ENCODE measurements around the gene COPS6. TPM values are rescaled to one million over a fixed set of nuclear protein-coding genes. Genes with fewer than 3 reads are reported as not detected.

The COPS6 gene
- total and polyA plus RNA-seq, 2 donors (not counting 1 experiment from before 2014, with no cell fraction given): 76.5 to 79.6 TPM

GRCh38 chr7:100061518-100062193, 27.1 kb upstream of the COPS6 start:
- H3K4me1 Mint-ChIP-seq: peaks cover 2% of the 10 kb centered on the region
- WGBS (ENCODE audit: insufficient coverage): 100% methylated on average over 4 of the region's 11 CpGs
- H3K27ac Mint-ChIP-seq: no peak overlapping the region
- no peak for DNase-seq
- H3K9ac ChIP-seq (ENCODE audit: low read length): no peak overlapping the region
- peaks cover 5% of the 10 kb centered on the region for H3K79me2 ChIP-seq (ENCODE audit: control insufficient read depth, insufficient read depth, low read length)
- CTCF ChIA-PET: interaction anchor here (1.0 kb wide), 1 partner anchor 8 kb away, joined by 3 read pairs; no protein-coding TSS in a partner anchor
- intact Hi-C loops (cut with micrococcal nuclease): no loop called here
- H2AFZ ChIP-seq (ENCODE audit: insufficient read depth, low read depth, low read length, poor library complexity, severe bottlenecking): no peak overlapping the region
- no peaks in the 10 kb centered on the region for H3K9me3 Mint-ChIP-seq (ENCODE audit: insufficient read depth)
- no peaks in the 10 kb centered on the region for H3K9me3 ChIP-seq (ENCODE audit: control extremely low read depth in 1 of 3, control insufficient read depth in 2 of 3, insufficient read depth in 1 of 3, low read length in 2 of 3)
- peaks cover 1 to 33% of the 10 kb centered on the region in 2 experiments for H3K36me3 ChIP-seq (replicated peaks in 1 of 2; ENCODE audit: control extremely low read depth in 1 of 2, control insufficient read depth in 1 of 2, extremely low read depth in 1 of 2, insufficient read depth in 2 of 2, low read length in 1 of 2)
- no peak overlapping the region for H3K4me2 ChIP-seq (replicated peaks; ENCODE audit: low read depth, low read length, poor library complexity, severe bottlenecking)
- TF ChIP-seq CTCF (IDR thresholded peaks at IDR 0.05) (no peak), EZH2 (IDR thresholded peaks at IDR 0.05; ENCODE audit: borderline replicate concordance, insufficient read depth, low read depth, low read length, poor library complexity, severe bottlenecking) (no peak)
- no peak overlapping the region for H3K27ac ChIP-seq (ENCODE audit: low read length in 2 of 2)
- H4K20me1 ChIP-seq (ENCODE audit: control insufficient read depth, insufficient read depth, low read length, poor library complexity, severe bottlenecking): no peaks in the 10 kb centered on the region
- H3K27me3 Mint-ChIP-seq: no peaks in the 10 kb centered on the region
- H3K4me3 ChIP-seq (ENCODE audit: control extremely low read depth in 1 of 5, extremely low read depth in 1 of 5, insufficient read depth in 1 of 5, low read depth in 2 of 5, low read length in 4 of 5): no peak overlapping the region
- peaks cover 0 to 9% of the 10 kb centered on the region in 2 donors for H3K4me1 ChIP-seq (ENCODE audit: control insufficient read depth in 2 of 2, insufficient read depth in 2 of 2, low read length in 2 of 2)
- POLR2A ChIA-PET: no interaction called here
- no peak overlapping the region for H3K4me3 Mint-ChIP-seq
- ATAC-seq (ENCODE audit: low read depth): no peak
- no peaks in the 10 kb centered on the region for H3K27me3 ChIP-seq (replicated peaks in 1 of 4; ENCODE audit: control extremely low read depth in 1 of 4, control insufficient read depth in 3 of 4, insufficient read depth in 4 of 4, low read length in 3 of 4)

- Mint-ChIP-seq H3K4me3 (no peak overlapping the region), H3K27ac (no peak overlapping the region), H3K9me3 (ENCODE audit: insufficient read depth) (no peaks in the 10 kb centered on the region), H3K27me3 (no peaks in the 10 kb centered on the region), H3K4me1 (peaks cover 2% of the 10 kb centered on the region)
- ATAC-seq (ENCODE audit: low read depth): no peak
- TF ChIP-seq CTCF (IDR thresholded peaks at IDR 0.05): no peak
- no peak for TF ChIP-seq EZH2 (IDR thresholded peaks at IDR 0.05; ENCODE audit: borderline replicate concordance, insufficient read depth, low read depth, low read length, poor library complexity, severe bottlenecking)
- DNase-seq: no peak
- Histone ChIP-seq H3K27ac (ENCODE audit: low read length in 2 of 2) (no peak overlapping the region), H3K9me3 (ENCODE audit: control extremely low read depth in 1 of 3, control insufficient read depth in 2 of 3, insufficient read depth in 1 of 3, low read length in 2 of 3) (no peaks in the 10 kb centered on the region), H3K36me3 (replicated peaks in 1 of 2; ENCODE audit: control extremely low read depth in 1 of 2, control insufficient read depth in 1 of 2, extremely low read depth in 1 of 2, insufficient read depth in 2 of 2, low read length in 1 of 2) (peaks cover 0 to 16% of the 10 kb centered on the region in 2 experiments), H3K9ac (ENCODE audit: low read length) (no peak overlapping the region), H3K4me2 (replicated peaks; ENCODE audit: low read depth, low read length, poor library complexity, severe bottlenecking) (no peak overlapping the region), H2AFZ (ENCODE audit: insufficient read depth, low read depth, low read length, poor library complexity, severe bottlenecking) (no peak overlapping the region), H3K4me3 (ENCODE audit: control extremely low read depth in 1 of 5, extremely low read depth in 1 of 5, insufficient read depth in 1 of 5, low read depth in 2 of 5, low read length in 4 of 5) (no peak overlapping the region), H4K20me1 (ENCODE audit: control insufficient read depth, insufficient read depth, low read length, poor library complexity, severe bottlenecking) (no peaks in the 10 kb centered on the region), H3K27me3 (replicated peaks in 1 of 4; ENCODE audit: control extremely low read depth in 1 of 4, control insufficient read depth in 3 of 4, insufficient read depth in 4 of 4, low read length in 3 of 4) (no peaks in the 10 kb centered on the region), H3K4me1 (ENCODE audit: control insufficient read depth in 2 of 2, insufficient read depth in 2 of 2, low read length in 2 of 2) (peaks cover 0 to 9% of the 10 kb centered on the region in 2 donors), H3K79me2 (ENCODE audit: control insufficient read depth, insufficient read depth, low read length) (no peaks in the 10 kb centered on the region)
- POLR2A ChIA-PET: no interaction called here
- 100% methylated on average over 3 of the region's 4 CpGs for WGBS (ENCODE audit: insufficient coverage)
- CTCF ChIA-PET: interaction anchor here (0.6 to 1.3 kb wide), 2 partner anchors 36 to 69 kb away, joined by 3 read pairs; no protein-coding TSS in a partner anchor
- intact Hi-C loops (cut with micrococcal nuclease): no loop called here
These were observed 25.4 kb upstream of the COPS6 start for GRCh38 chr7:100063376-100063775.
